Dendritic cell treated with granulocyte-macrophage colony-stimulating factor and Interleukin-4, amounts not matched to agents 40 ng/mL and 50 ng/mL, for 4 days (primary cell): Measurements from ENCODE around the gene ROR1.

Experiments used
- H3K27ac Mint-ChIP-seq: one replicate; pipeline ENCODE4 v1.8.0; 2022; ENCODE audit warnings: mild to moderate bottlenecking, mixed read lengths
- H3K27me3 Mint-ChIP-seq: one replicate; pipeline ENCODE4 v1.8.0; 2022; ENCODE audit warnings: mild to moderate bottlenecking, mixed read lengths
- H3K36me3 Mint-ChIP-seq: one replicate; pipeline ENCODE4 v1.8.0; 2022; ENCODE audit warnings: low read depth, mixed read lengths
- H3K4me1 Mint-ChIP-seq: one replicate; pipeline ENCODE4 v1.8.0; 2022; ENCODE audit warnings: low read depth, mixed read lengths
- H3K4me3 Mint-ChIP-seq: one replicate; pipeline ENCODE4 v1.8.0; 2022; ENCODE audit warnings: mild to moderate bottlenecking, moderate library complexity, mixed read lengths
- H3K9me3 Mint-ChIP-seq: one replicate; pipeline ENCODE4 v1.8.0; 2022; ENCODE audit warnings: mixed read lengths
- intact Hi-C: fragments of 100-400 bp; cut with micrococcal nuclease; formaldehyde crosslinking; loops from one replicate; pipeline ENCODE4 v1.15.0; 2022

Gene ROR1

GRCh38 chr1:63828322-63829044 is 54.7 kb downstream of the ROR1 start:
- Mint-ChIP-seq H3K4me1 (no peaks in the 10 kb centered on the region), H3K27me3 (no peaks in the 10 kb centered on the region), H3K9me3 (no peaks in the 10 kb centered on the region), H3K36me3 (no peaks in the 10 kb centered on the region), H3K27ac (no peak overlapping the region), H3K4me3 (no peak overlapping the region)
- intact Hi-C loops: no loop called here

GRCh38 chr1:63829349-63830327 is 55.8 kb downstream of the ROR1 start:
- no peak overlapping the region for H3K4me3 Mint-ChIP-seq
- no peaks in the 10 kb centered on the region for H3K4me1 Mint-ChIP-seq
- no peaks in the 10 kb centered on the region for H3K27me3 Mint-ChIP-seq
- H3K36me3 Mint-ChIP-seq: no peaks in the 10 kb centered on the region
- intact Hi-C loops: no loop called here
- H3K9me3 Mint-ChIP-seq: no peaks in the 10 kb centered on the region
- H3K27ac Mint-ChIP-seq: no peak overlapping the region

DNA sequence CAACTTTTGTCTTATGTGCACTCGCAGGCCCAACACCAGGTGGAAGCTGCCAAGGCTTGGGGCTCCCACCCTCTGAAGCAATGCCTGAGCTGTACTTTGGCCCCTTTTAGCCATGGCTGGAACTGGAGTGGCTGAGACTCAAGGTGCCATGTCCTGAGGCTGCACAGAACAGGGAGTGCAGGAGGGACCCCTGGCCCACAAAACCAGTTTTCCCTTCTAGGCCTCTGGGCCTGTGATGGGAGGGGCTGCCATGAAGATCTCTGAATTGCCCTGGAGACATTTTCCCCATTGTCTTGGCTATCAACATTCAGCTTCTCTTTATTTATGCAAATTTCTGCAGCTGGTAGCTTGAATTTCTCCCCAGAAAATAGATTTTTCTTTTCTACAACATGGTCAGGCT is 57.6 kb downstream of the ROR1 start:
- no peaks in the 10 kb centered on the region for H3K4me1 Mint-ChIP-seq
- H3K36me3 Mint-ChIP-seq: no peaks in the 10 kb centered on the region
- H3K9me3 Mint-ChIP-seq: no peaks in the 10 kb centered on the region
- H3K27ac Mint-ChIP-seq: no peak overlapping the region
- intact Hi-C loops: no loop called here
- no peaks in the 10 kb centered on the region for H3K27me3 Mint-ChIP-seq
- no peak overlapping the region for H3K4me3 Mint-ChIP-seq

- no peaks in the 10 kb centered on the region for H3K9me3 Mint-ChIP-seq
- no peak overlapping the region for H3K27ac Mint-ChIP-seq
- H3K36me3 Mint-ChIP-seq: no peaks in the 10 kb centered on the region
- no peak overlapping the region for H3K4me3 Mint-ChIP-seq
- no peaks in the 10 kb centered on the region for H3K27me3 Mint-ChIP-seq
- intact Hi-C loops: no loop called here
- no peaks in the 10 kb centered on the region for H3K4me1 Mint-ChIP-seq
Measured at GRCh38 chr1:63833363-63834119, 59.7 kb downstream of the ROR1 start.

GRCh38 chr1:63835128-63835527 is 61.3 kb downstream of the ROR1 start:
- Mint-ChIP-seq H3K36me3 (no peaks in the 10 kb centered on the region), H3K4me1 (no peaks in the 10 kb centered on the region)
- intact Hi-C loops: no loop called here

GRCh38 chr1:63836374-63836773 is 62.6 kb downstream of the ROR1 start:
- intact Hi-C loops: no loop called here
- Mint-ChIP-seq H3K27me3 (no peaks in the 10 kb centered on the region), H3K27ac (no peak overlapping the region), H3K9me3 (no peaks in the 10 kb centered on the region), H3K36me3 (no peaks in the 10 kb centered on the region), H3K4me1 (no peaks in the 10 kb centered on the region), H3K4me3 (no peak overlapping the region)

More at GRCh38 chr1:63835128-63835527, 61.3 kb downstream of the ROR1 start:
- Mint-ChIP-seq H3K4me3 (no peak overlapping the region), H3K27ac (no peak overlapping the region), H3K9me3 (no peaks in the 10 kb centered on the region), H3K27me3 (no peaks in the 10 kb centered on the region)

DNA sequence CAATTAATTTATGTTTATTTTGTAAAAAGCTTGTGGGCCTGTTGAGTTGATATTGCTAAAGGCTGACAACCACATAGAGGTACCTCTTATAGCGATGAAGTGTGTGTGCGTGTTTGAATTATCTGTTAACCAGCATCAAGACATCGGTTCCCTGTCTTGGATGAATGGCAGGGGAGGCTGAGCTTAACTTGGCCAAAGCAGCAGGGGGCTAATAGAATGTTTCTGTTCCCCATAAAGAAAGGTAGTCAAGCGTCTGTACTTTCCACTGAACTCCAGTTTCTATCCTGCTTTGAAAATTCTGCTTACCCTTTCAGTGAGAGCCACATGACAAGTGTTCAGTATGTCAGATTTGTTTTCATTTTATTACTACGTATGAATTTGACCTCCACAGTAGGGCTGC is 63.0 kb downstream of the ROR1 start:
- no peaks in the 10 kb centered on the region for H3K36me3 Mint-ChIP-seq
- H3K27me3 Mint-ChIP-seq: peaks cover under 1% of the 10 kb centered on the region
- no peaks in the 10 kb centered on the region for H3K9me3 Mint-ChIP-seq
- H3K4me1 Mint-ChIP-seq: no peaks in the 10 kb centered on the region
- H3K4me3 Mint-ChIP-seq: no peak overlapping the region
- intact Hi-C loops: no loop called here
- H3K27ac Mint-ChIP-seq: no peak overlapping the region

DNA sequence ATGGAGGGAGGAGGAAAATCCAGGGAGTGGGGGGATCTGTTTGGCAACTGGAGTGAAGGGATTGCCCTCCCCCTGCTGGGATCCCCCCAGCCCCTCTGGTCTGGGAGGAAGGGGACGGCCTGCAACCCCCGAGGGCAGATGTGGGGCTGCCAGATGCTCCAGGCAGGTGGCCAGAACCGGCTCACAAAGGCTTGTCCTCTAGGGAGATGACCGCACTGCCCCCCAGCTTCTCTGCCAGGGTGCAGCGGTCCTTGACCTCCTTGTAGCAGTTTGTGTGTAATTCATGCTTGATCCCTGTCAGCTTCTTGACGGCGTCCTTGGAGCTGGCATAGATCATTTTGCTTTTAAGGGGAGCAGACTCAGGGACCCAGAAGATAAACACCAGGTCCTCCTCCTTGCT is 69.2 kb downstream of the ROR1 start:
- H3K27me3 Mint-ChIP-seq: peaks cover 1% of the 10 kb centered on the region
- H3K36me3 Mint-ChIP-seq: no peaks in the 10 kb centered on the region
- H3K4me3 Mint-ChIP-seq: no peak overlapping the region
- H3K4me1 Mint-ChIP-seq: no peaks in the 10 kb centered on the region
- H3K27ac Mint-ChIP-seq: no peak overlapping the region
- H3K9me3 Mint-ChIP-seq: no peaks in the 10 kb centered on the region
- intact Hi-C loops: no loop called here

DNA sequence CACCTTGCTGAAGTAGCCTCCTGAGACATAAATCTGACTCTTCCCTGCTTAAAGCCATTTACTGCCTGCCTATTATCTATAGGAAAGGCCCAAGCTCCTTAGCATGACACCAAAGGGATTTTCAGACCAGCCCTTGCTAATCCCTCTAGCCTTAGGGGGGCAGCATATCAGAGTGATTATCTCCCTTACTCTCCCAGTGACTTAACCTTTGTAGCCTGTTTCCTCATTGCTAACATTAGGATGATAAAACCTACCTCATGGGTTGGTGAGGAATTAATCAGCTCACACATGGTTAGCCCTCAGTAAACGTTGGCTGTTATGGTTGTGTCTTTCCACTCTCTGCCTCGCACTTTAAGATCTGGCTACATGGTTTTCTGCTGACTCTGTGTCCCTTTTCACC is 70.1 kb downstream of the ROR1 start:
- H3K9me3 Mint-ChIP-seq: no peaks in the 10 kb centered on the region
- H3K4me3 Mint-ChIP-seq: no peak overlapping the region
- no peak overlapping the region for H3K27ac Mint-ChIP-seq
- H3K36me3 Mint-ChIP-seq: no peaks in the 10 kb centered on the region
- intact Hi-C loops: no loop called here
- no peaks in the 10 kb centered on the region for H3K4me1 Mint-ChIP-seq
- peaks cover 1% of the 10 kb centered on the region for H3K27me3 Mint-ChIP-seq

DNA sequence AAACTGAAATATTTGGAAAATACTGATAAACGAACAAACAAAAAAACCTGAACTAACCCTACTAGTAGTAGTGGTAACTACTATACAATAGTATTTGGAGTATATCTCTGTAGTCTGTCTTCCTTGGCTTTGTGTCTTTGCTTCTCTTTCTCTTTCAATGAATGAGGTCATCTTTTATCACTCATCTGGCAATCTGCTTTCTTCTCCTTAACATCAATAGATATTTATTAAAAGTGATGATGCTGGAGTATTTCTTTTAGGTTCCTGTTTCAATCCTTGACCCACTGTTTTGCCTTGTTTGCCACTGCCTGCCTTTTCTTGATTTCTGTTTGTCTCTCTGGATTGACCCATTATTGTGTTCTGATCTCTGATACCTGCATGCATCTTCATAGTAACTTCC is 71.5 kb downstream of the ROR1 start:
- no peaks in the 10 kb centered on the region for H3K9me3 Mint-ChIP-seq
- no peaks in the 10 kb centered on the region for H3K4me1 Mint-ChIP-seq
- intact Hi-C loops: no loop called here
- H3K36me3 Mint-ChIP-seq: no peaks in the 10 kb centered on the region
- H3K27ac Mint-ChIP-seq: no peak overlapping the region
- peaks cover 1% of the 10 kb centered on the region for H3K27me3 Mint-ChIP-seq
- H3K4me3 Mint-ChIP-seq: no peak overlapping the region

- H3K27ac Mint-ChIP-seq: no peak overlapping the region
- H3K27me3 Mint-ChIP-seq: no peaks in the 10 kb centered on the region
- intact Hi-C loops: no loop called here
- H3K4me1 Mint-ChIP-seq: no peaks in the 10 kb centered on the region
- H3K4me3 Mint-ChIP-seq: no peak overlapping the region
- H3K36me3 Mint-ChIP-seq: no peaks in the 10 kb centered on the region
- no peaks in the 10 kb centered on the region for H3K9me3 Mint-ChIP-seq
Measured at GRCh38 chr1:63847308-63847910, 73.6 kb downstream of the ROR1 start.

DNA sequence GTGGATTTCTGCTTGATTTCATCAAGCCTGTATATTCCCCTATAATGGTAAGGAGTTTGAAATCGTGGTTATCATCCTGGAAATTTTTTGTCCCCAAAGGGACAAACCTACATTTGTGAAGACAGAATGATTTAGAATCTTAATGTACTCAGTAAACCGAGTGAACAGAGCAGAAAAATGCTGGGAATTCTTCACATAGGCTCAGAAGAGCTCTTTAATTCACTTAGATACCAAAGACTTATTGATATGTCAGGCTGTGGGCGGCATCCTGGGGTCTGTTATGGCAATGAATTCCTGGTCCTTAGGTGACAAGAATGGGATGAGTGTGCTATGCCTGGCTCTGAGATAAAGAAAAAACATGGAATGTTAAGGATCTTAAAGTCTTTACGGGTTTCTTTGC is 74.9 kb downstream of the ROR1 start:
- Mint-ChIP-seq H3K27me3 (no peaks in the 10 kb centered on the region), H3K4me3 (no peak overlapping the region), H3K9me3 (no peaks in the 10 kb centered on the region), H3K27ac (no peak overlapping the region), H3K4me1 (no peaks in the 10 kb centered on the region), H3K36me3 (no peaks in the 10 kb centered on the region)
- intact Hi-C loops: no loop called here

GRCh38 chr1:63849149-63849548 is 75.3 kb downstream of the ROR1 start:
- no peak overlapping the region for H3K4me3 Mint-ChIP-seq

More at GRCh38 chr1:63849149-63849548, 75.3 kb downstream of the ROR1 start:
- no peak overlapping the region for H3K27ac Mint-ChIP-seq
- intact Hi-C loops: no loop called here
- H3K9me3 Mint-ChIP-seq: no peaks in the 10 kb centered on the region
- no peaks in the 10 kb centered on the region for H3K4me1 Mint-ChIP-seq
- no peaks in the 10 kb centered on the region for H3K36me3 Mint-ChIP-seq
- H3K27me3 Mint-ChIP-seq: no peaks in the 10 kb centered on the region
